Nephron progenitor cell (in vitro differentiated cells): Measurements from ENCODE around the gene RGS14.

Source experiments
- DNase-seq: peaks from one replicate; pipeline ENCODE4 v3.0.0; 2021
- H3K27ac Mint-ChIP-seq: 2 replicates; pipeline ENCODE4 v1.8.0; 2021; ENCODE audit warnings: mild to moderate bottlenecking, moderate library complexity, mixed read lengths
- H3K27me3 Mint-ChIP-seq: 2 replicates; pipeline ENCODE4 v1.8.0; 2021; ENCODE audit warnings: mild to moderate bottlenecking, low read depth, mixed read lengths; ENCODE audit not compliant: poor library complexity
- H3K36me3 Mint-ChIP-seq: 2 replicates; pipeline ENCODE4 v1.8.0; 2021; ENCODE audit warnings: low read depth, mixed read lengths
- H3K4me1 Mint-ChIP-seq: 2 replicates; pipeline ENCODE4 v1.8.0; 2021; ENCODE audit warnings: mixed read lengths
- H3K4me3 Mint-ChIP-seq: 2 replicates; pipeline ENCODE4 v1.8.0; 2021; ENCODE audit warnings: mild to moderate bottlenecking, moderate library complexity, mixed read lengths
- H3K9me3 Mint-ChIP-seq: 2 replicates; pipeline ENCODE4 v1.8.0; 2021; ENCODE audit warnings: mild to moderate bottlenecking, moderate library complexity, mixed read lengths
- CTCF ChIP-seq: fragments of 200-600 bp; sonication (generic); IDR thresholded peaks from 2 replicates; pipeline ENCODE4 v1.5.0; 2021; ENCODE audit warnings: antibody characterized with exemption

The RGS14 gene

GRCh38 chr5:177357459-177358351 lies at the start of gene RGS14:
Gene RGS14, plus strand, starts transcription at chr5:177357924. Its CDS starts 101 bp downstream, at chr5:177358025.
- H3K4me1 Mint-ChIP-seq, result peaks cover 19% of the 10 kb centered on the region

GRCh38 chr5:177308740-177309139 lies 49.0 kb upstream of the RGS14 start:
- no peak for DNase-seq
- no peak for TF ChIP-seq CTCF
- Mint-ChIP-seq H3K27me3 (no peaks in the 10 kb centered on the region), H3K4me1 (peaks cover 53% of the 10 kb centered on the region), H3K9me3 (no peaks in the 10 kb centered on the region), H3K36me3 (peaks cover 32% of the 10 kb centered on the region), H3K4me3 (no peak overlapping the region), H3K27ac (no peak overlapping the region)

More at GRCh38 chr5:177357459-177358351, at the start of gene RGS14:
- H3K36me3 Mint-ChIP-seq, result no peaks in the 10 kb centered on the region
- TF ChIP-seq CTCF, result no peak
- no peak within 1 kb of the TSS for H3K27ac Mint-ChIP-seq
- DNase-seq, result no peak
- H3K9me3 Mint-ChIP-seq, result no peaks in the 10 kb centered on the region
- H3K27me3 Mint-ChIP-seq, result peaks cover 56% of the 10 kb centered on the region
- H3K4me3 Mint-ChIP-seq, result no peak within 1 kb of the TSS

- no peaks in the 10 kb centered on the region for H3K9me3 Mint-ChIP-seq
- no peaks in the 10 kb centered on the region for H3K27me3 Mint-ChIP-seq
- peak overlapping the region; percentile 74 for H3K4me3 Mint-ChIP-seq
- H3K36me3 Mint-ChIP-seq, result peaks cover 32% of the 10 kb centered on the region
- H3K4me1 Mint-ChIP-seq, result peaks cover 48% of the 10 kb centered on the region
- no peak overlapping the region for H3K27ac Mint-ChIP-seq
- peak; percentile 77 for TF ChIP-seq CTCF
- DNase-seq, result peak; percentile 74
Observed at GRCh38 chr5:177309351-177310191, 48.2 kb upstream of the RGS14 start.

DNA sequence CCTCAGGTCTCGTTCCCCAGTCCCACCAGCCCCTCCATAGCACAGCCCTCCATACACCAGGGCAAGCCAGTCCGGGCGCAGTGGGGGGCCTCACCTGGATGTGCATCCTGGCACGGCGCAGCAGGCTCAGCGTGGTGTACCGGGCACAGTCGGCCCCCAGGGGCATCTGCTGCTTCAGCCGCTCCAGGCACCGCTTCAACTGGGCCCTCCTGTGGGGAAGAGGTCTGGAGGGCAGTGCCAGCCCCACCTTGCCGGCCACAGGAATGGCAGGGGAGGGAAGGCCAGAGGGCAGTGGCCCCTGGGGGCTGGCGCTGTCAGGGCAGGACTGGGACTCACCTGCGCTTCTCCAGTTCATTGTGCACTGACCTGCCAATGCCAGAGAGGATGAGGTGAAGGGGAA lies 47.4 kb upstream of the RGS14 start:
- Mint-ChIP-seq H3K27me3 (no peaks in the 10 kb centered on the region), H3K4me3 (peak overlapping the region; percentile 90), H3K27ac (no peak overlapping the region), H3K36me3 (peaks cover 25% of the 10 kb centered on the region), H3K4me1 (peaks cover 47% of the 10 kb centered on the region), H3K9me3 (no peaks in the 10 kb centered on the region)
- no peak for TF ChIP-seq CTCF
- DNase-seq, result no peak

- Mint-ChIP-seq H3K27me3 (no peaks in the 10 kb centered on the region), H3K4me1 (peaks cover 42% of the 10 kb centered on the region), H3K9me3 (no peaks in the 10 kb centered on the region), H3K4me3 (peak overlapping the region; percentile 90), H3K27ac (peak overlapping the region; percentile 81), H3K36me3 (peaks cover 20% of the 10 kb centered on the region)
- no peak for DNase-seq
- TF ChIP-seq CTCF, result no peak
Observed at GRCh38 chr5:177310757-177311391, 46.9 kb upstream of the RGS14 start.
